Right lobe of liver (tissue), 6 donors: ENCODE results near the gene SUSD1. TPM values are rescaled to one million over a fixed set of nuclear protein-coding genes. Genes with fewer than 3 reads are reported as not detected.

Source experiments
- ATAC-seq, 4 donors: fragments of 200-7000 bp; cut with Tn5 transposase; one replicate each; pipeline ENCODE4 v1.9.1; 2020; ENCODE audit warnings: mild to moderate bottlenecking in 4 of 4, moderate library complexity in 4 of 4
- DNase-seq, 3 donors: peaks; one replicate each; pipeline ENCODE4 v3.0.0-alpha.2; 2020
- H3K27ac ChIP-seq, 3 donors: fragments of 200-600 bp; one replicate each; pipeline ENCODE4 v1.8.0; 2022
- H3K27me3 ChIP-seq, 2 donors: fragments of 200-600 bp; one replicate each; pipeline ENCODE4 v1.8.0; 2022
- H3K36me3 ChIP-seq, 4 donors: fragments of 200-600 bp; sonication (generic) in 1 of 4; one replicate each; pipeline versions ENCODE4 v1.5.1 to v1.8.0; 2017 to 2022; ENCODE audit warnings: control low read depth in 1 of 4
- H3K4me1 ChIP-seq, 4 donors: fragments of 200-600 bp; sonication (generic) in 1 of 4; one replicate each; pipeline versions ENCODE4 v1.5.1 to v1.8.0; 2017 to 2022; ENCODE audit warnings: control low read depth in 1 of 4
- H3K4me3 ChIP-seq, 3 donors: fragments of 200-600 bp; one replicate each; pipeline ENCODE4 v1.8.0; 2022
- H3K9me3 ChIP-seq, 4 donors: fragments of 200-600 bp; sonication (generic) in 1 of 4; one replicate each; pipeline versions ENCODE4 v1.5.1 to v1.8.0; 2017 to 2022; ENCODE audit warnings: control low read depth in 1 of 4
- CTCF ChIP-seq, 4 donors: fragments of 200-600 bp in 3 of 4; fragments of 450-650 bp in 1 of 4; IDR thresholded peaks; one replicate each; pipeline versions ENCODE4 v1.5.1 to v1.8.0; 2016 to 2022; ENCODE audit warnings: antibody characterized with exemption in 4 of 4, mild to moderate bottlenecking in 2 of 4
- POLR2A ChIP-seq: fragments of 450-650 bp; IDR thresholded peaks from one replicate; pipeline ENCODE4 v1.6.1; 2017; ENCODE audit warnings: antibody characterized with exemption, mild to moderate bottlenecking
- WGBS: methylation state at CpG from one replicate; pipeline ENCODE4 v1.1.6; 2018; ENCODE audit warnings: low coverage, low lambda C conversion rate; ENCODE audit not compliant: insufficient coverage; ENCODE audit errors: missing lambda C conversion rate; 5-methylcytosine and 5-hydroxymethylcytosine counted together
- intact Hi-C, 2 donors: fragments of 100-400 bp; cut with DNase I; formaldehyde crosslinking; loops; one replicate each; pipeline versions ENCODE4 v1.11.2 to v1.14.1; 2022
- total RNA-seq, 6 experiments: library from RNA; depleted of rRNA in 2 of 6; stranded (reverse); fragments of >200 nt in 2 of 6; fragmentation: NEBNext Ultra II Directional in 3 of 6; extraction: Animal tissue kit (Norgen Biotek cat#: 25700) in 3 of 6; gene quantifications; one replicate each; pipeline versions ENCODE4 v1.1.0 to v1.2.4, GENCODE V29; 2016 to 2023
- donor health status: DM: no; HTN: yes; CAD: no.
- donor health status: DM: no; HTN: no; CAD: no.
- donor health status: DM: no; HTN: no; CAD: no.
- donor health status: DM: no; HTN: yes; CAD: no.
- donor health status: DM: no; HTN: yes; CAD: no.

SUSD1 gene
- total RNA-seq, 6 experiments from 2014 or later, result 2.7 to 7.2 (median 3.9) TPM

DNA sequence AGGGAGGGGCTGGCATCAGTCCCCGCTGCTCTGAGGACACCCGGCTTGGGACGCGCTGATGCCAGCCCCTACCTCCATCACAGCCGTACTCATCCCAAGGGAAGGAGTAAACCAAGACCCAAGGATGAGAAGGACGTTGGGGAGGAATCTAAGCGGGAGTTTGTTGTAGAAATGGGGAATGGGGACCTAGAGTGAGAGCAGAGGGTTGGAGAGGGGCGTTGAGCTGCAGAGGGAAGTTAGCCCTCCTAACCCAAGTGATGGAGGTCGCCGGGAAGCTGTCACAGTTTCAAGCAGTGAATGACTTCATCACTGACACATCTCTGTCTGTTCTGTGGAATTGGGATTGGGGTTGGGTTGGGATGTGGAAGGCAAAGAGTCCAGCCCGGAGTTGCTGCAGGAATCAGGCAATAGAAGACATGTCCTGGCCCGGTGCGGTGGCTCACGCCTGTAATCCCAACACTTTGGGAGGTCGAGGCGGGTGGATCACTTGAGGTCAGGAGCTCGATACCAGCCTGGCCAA lies 759 bp upstream of the SUSD1 start:
- no peaks in the 10 kb centered on the region for H3K9me3 ChIP-seq
- no peaks in the 10 kb centered on the region for H3K27me3 ChIP-seq
- H3K27ac ChIP-seq, result no peak overlapping the region
- ATAC-seq (no peak), DNase-seq (no peak)
- intact Hi-C loops, result no loop called here
- 59% methylated on average over 9 of the region's 17 CpGs for WGBS
- H3K4me1 ChIP-seq, result peaks cover 0 to 7% (median 0%) of the 10 kb centered on the region in 4 donors
- no peaks in the 10 kb centered on the region for H3K36me3 ChIP-seq
- peak overlapping the region in 1 of 3 donors; percentile 65 for H3K4me3 ChIP-seq
- TF ChIP-seq CTCF (IDR thresholded peaks at IDR 0.05), result no peak
- no peak for TF ChIP-seq POLR2A

DNA sequence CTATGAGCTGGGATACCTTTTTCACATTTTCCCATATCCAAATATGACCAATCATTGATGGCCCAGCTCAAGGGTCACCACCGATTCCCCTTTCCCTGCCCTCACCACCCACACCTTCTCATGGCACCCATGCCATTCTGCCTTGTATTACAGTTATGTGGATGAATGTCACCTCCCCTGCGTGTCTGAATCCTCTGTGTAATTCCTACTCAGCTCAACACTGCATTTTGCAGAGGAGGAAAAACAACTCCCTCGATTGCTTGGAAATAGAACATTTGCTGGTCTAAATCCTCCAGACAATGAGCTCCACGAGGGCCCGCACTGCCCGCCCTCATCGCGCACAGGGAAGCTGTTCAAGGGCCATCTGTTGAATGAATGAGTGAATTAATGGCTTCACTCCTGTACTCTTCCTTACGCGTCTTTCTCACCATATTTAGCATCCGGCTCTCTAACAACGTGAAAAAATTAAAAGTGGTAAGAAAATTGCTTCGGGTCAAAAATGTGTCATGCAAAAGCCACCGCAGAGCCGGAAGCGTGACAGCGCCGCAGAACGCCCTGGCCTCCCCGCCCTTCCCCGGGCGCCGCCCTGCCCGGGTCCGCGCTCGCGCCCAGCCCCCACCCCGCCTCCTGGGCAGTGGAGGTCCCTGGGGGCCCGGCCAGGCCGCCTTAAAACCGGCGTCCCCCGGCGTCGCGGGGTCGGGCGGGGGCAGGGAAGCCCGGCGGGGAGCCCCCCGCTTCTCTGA lies 704 bp downstream of the SUSD1 start:
- peak; percentile 82 to 87 (median 84) for ATAC-seq
- intact Hi-C loops, result no loop called here
- DNase-seq, result peak; percentile 64 to 72 (median 71)
- peaks cover 0 to 7% (median 0%) of the 10 kb centered on the region in 4 donors for H3K4me1 ChIP-seq
- H3K27ac ChIP-seq, result peak overlapping the region in 1 of 3 donors; percentile 60
- H3K9me3 ChIP-seq, result no peaks in the 10 kb centered on the region
- no peaks in the 10 kb centered on the region for H3K27me3 ChIP-seq
- no peaks in the 10 kb centered on the region for H3K36me3 ChIP-seq
- TF ChIP-seq CTCF (IDR thresholded peaks at IDR 0.05), result no peak
- TF ChIP-seq POLR2A, result no peak
- peak overlapping the region; percentile 39 to 65 (median 50) for H3K4me3 ChIP-seq
- WGBS, result 8% methylated on average over 29 of the region's 42 CpGs

DNA sequence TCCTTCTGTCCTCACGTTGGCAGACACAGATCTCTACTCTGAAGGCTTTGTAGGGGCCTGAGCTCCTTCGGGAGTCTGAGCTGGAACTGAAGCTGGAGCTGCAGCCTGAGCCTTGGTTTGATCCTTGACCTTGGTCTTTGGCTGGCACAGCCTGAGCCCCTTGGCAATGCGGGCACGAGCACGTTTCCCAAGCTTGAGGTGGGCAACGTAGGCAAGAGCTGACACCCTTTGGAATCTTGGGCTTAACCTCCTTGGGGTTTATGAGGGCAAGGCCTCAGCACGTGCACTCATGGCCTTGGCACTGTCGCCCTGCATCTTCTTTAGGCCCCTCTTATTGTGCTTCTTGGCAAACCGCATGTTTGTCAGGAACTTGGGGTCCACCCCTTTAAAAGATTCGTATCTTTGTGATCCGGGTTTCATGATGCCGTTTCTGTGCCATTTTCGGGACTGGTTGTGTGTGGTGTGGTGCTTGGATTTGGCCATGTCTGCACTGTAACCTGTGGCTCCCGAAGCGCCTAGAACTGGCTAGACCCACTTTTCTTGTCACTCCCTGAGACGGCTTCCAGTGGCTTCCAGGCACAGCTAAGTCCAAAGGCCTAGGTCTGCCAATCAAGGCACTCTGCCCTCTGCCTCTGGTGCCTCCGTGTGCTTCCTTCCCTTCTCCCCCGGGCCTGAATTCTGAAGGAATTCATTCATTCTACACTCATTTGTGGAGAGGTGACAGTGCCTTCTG lies 1.4 kb downstream of the SUSD1 start:
- TF ChIP-seq POLR2A, result no peak
- no peak for TF ChIP-seq CTCF (IDR thresholded peaks at IDR 0.05)
- DNase-seq (no peak), ATAC-seq (no peak)
- H3K4me3 ChIP-seq, result no peak overlapping the region
- intact Hi-C loops, result no loop called here
- H3K36me3 ChIP-seq, result no peaks in the 10 kb centered on the region
- H3K27me3 ChIP-seq, result no peaks in the 10 kb centered on the region
- H3K4me1 ChIP-seq, result peaks cover 0 to 7% (median 0%) of the 10 kb centered on the region in 4 donors
- no peaks in the 10 kb centered on the region for H3K9me3 ChIP-seq
- H3K27ac ChIP-seq, result peak overlapping the region in 1 of 3 donors; percentile 60
- WGBS, result 84% methylated on average over 5 of the region's 18 CpGs

DNA sequence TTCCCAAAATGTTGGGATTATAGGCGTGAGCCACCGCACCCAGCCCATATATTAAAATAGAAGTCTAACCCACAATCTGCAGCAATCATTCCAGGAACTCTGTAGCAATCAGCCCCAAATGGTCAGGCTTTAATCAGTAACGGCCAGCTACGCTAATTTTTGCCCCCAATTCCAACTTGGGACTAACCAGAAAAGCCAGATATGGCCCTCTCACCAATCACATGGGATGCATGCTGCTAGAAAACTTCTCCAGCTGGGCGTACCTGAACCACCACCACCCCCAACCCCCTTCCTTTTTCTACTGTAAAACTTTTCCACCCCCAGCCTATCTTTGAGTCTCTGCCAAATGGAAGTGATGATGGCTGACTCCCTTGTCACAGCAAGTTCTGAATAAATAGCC lies 4.1 kb downstream of the SUSD1 start:
- DNase-seq (no peak), ATAC-seq (no peak)
- intact Hi-C loops, result no loop called here
- H3K4me3 ChIP-seq, result no peak overlapping the region
- H3K36me3 ChIP-seq, result no peaks in the 10 kb centered on the region
- H3K27ac ChIP-seq, result no peak overlapping the region
- no peaks in the 10 kb centered on the region for H3K9me3 ChIP-seq
- H3K4me1 ChIP-seq, result peaks cover 0 to 7% (median 0%) of the 10 kb centered on the region in 4 donors
- TF ChIP-seq CTCF (IDR thresholded peaks at IDR 0.05) (no peak), POLR2A (no peak)
- 85% methylated on average over 3 of the region's 5 CpGs for WGBS
- no peaks in the 10 kb centered on the region for H3K27me3 ChIP-seq
